ENCODE results near the gene SCTR.

The SCTR gene

DNA sequence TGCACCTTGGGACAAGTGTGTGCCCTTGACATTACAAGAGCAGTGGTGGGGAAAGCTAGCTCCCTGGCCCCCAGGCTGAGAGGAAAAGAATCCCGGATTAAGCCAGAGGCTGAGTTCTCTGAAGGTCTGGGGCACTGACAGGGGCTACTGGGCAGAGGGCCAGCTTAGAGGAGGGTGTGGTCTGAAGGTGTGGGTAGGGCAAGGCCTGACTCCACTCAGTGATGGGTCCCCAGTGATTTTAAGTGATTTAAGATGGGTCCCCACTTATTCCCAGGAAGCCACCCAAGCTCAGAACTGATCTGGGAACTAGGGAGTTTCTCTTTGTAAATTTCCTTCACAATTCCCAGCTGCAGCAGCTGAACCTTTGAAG is 83.8 kb downstream of the SCTR start:
- Mint-ChIP-seq H3K4me3 (no peak overlapping the region), H3K27ac (no peak overlapping the region), H3K27me3 (peaks cover 3% of the 10 kb centered on the region), H3K36me3 (ENCODE audit: low read depth) (no peaks in the 10 kb centered on the region), H3K4me1 (no peaks in the 10 kb centered on the region), H3K9me3 (no peaks in the 10 kb centered on the region)
- ATAC-seq (no peak), DNase-seq (no peak)

GRCh38 chr2:119439574-119440500 is 84.4 kb downstream of the SCTR start:
- Mint-ChIP-seq H3K27me3 (peaks cover 6% of the 10 kb centered on the region), H3K27ac (no peak overlapping the region)

DNA sequence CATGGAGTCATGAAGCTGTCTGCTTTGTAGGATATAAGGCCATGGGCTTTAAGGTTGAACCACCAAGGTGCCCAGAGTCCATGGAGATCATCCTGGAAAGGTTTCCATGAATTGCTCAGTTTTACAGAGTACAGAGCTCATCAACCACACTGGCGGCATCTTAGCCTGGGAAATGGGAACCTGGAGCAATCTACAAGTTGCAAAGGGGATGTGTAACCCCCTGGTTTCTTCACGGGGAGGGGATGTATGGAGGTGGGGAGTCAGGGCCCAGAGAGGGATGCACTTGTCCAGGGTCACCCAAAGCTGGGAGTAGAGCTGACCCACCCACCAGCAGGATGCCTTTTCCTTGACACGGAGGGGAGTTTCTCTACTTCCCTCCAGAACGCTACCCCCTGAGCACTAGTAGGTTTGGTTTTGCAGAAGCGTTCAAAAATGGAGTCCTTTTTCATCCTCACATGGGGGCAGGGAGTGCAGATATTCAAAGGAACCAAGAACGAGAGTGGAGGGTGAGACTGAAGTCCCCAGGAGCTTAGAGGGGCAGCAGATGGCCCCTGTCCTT is 85.5 kb downstream of the SCTR start:
- no peaks in the 10 kb centered on the region for H3K4me1 Mint-ChIP-seq
- no peak overlapping the region for H3K4me3 Mint-ChIP-seq
- peaks cover 9% of the 10 kb centered on the region for H3K27me3 Mint-ChIP-seq

More at GRCh38 chr2:119439574-119440500, 84.4 kb downstream of the SCTR start:
- Mint-ChIP-seq H3K9me3 (no peaks in the 10 kb centered on the region), H3K4me1 (no peaks in the 10 kb centered on the region), H3K4me3 (no peak overlapping the region), H3K36me3 (ENCODE audit: low read depth) (no peaks in the 10 kb centered on the region)
- DNase-seq (no peak), ATAC-seq (no peak)

DNA sequence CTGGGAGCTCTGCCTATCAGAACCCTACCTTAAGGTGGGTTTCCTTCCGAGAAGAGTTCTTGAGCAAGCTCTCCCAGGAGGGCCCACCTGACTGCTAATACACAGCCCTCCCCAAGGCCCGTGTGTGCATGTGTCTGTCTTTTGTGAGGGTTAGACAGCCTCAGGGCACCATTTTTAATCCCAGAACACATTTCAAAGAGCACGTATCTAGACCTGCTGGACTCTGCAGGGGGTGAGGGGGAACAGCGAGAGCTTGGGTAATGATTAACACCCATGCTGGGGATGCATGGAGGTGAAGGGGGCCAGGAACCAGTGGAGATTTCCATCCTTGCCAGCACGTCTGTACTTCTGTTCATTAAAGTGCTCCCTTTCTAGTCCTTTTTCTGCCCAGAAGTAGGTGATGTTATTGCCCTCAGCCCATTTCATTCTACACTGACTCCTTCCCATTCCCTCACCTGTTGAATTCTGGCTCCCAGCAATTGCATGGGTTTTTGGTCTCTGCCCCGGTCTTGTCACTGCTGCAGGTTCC is 86.1 kb downstream of the SCTR start:
- Mint-ChIP-seq H3K9me3 (no peaks in the 10 kb centered on the region), H3K4me3 (no peak overlapping the region), H3K36me3 (ENCODE audit: low read depth) (no peaks in the 10 kb centered on the region), H3K4me1 (no peaks in the 10 kb centered on the region), H3K27ac (no peak overlapping the region), H3K27me3 (peaks cover 14% of the 10 kb centered on the region)
- DNase-seq (no peak), ATAC-seq (no peak)

More for the DNA sequence above, 85.5 kb downstream of the SCTR start:
- Mint-ChIP-seq H3K36me3 (ENCODE audit: low read depth) (no peaks in the 10 kb centered on the region), H3K9me3 (no peaks in the 10 kb centered on the region), H3K27ac (no peak overlapping the region)
- ATAC-seq (no peak), DNase-seq (no peak)

DNA sequence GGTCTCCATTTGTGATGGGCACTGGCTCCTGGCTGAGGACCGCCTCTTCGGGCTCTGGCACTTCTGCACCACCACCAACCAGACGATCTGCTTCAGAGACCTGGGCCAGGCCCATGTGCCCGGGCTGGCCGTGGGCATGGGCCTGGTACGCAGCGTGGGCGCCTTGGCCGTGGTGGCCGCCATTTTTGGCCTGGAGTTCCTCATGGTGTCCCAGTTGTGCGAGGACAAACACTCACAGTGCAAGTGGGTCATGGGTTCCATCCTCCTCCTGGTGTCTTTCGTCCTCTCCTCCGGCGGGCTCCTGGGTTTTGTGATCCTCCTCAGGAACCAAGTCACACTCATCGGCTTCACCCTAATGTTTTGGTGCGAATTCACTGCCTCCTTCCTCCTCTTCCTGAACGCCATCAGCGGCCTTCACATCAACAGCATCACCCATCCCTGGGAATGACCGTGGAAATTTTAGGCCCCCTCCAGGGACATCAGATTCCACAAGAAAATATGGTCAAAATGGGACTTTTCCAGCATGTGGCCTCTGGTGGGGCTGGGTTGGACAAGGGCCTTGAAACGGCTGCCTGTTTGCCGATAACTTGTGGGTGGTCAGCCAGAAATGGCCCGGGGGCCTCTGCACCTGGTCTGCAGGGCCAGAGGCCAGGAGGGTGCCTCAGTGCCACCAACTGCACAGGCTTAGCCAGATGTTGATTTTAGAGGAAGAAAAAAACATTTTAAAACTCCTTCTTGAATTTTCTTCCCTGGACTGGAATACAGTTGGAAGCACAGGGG is 87.1 kb downstream of the SCTR start:
- Mint-ChIP-seq H3K4me3 (no peak overlapping the region), H3K4me1 (peaks cover 1% of the 10 kb centered on the region), H3K27ac (no peak overlapping the region), H3K27me3 (peaks cover 24% of the 10 kb centered on the region), H3K9me3 (no peaks in the 10 kb centered on the region), H3K36me3 (ENCODE audit: low read depth) (no peaks in the 10 kb centered on the region)
- ATAC-seq (no peak), DNase-seq (no peak)

DNA sequence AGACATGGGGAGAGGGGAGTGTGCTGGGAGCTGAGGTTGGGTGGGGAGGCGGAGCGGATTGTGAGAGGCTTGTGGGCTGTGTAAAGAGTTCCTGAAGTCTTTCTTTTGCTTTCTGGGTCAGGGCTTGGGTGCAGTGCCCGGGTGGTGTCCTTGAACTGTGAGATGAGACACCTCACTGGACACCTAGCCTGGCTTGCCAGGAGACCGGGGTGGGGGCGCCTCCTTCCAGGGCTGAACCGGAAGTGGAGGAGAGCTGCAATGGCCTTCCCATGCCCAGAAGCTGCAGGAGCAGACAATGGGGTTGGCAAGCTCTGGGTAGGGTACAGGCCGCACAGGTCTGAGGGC is 88.4 kb downstream of the SCTR start:
- no peak for ATAC-seq
- no peak overlapping the region for H3K4me3 Mint-ChIP-seq

DNA sequence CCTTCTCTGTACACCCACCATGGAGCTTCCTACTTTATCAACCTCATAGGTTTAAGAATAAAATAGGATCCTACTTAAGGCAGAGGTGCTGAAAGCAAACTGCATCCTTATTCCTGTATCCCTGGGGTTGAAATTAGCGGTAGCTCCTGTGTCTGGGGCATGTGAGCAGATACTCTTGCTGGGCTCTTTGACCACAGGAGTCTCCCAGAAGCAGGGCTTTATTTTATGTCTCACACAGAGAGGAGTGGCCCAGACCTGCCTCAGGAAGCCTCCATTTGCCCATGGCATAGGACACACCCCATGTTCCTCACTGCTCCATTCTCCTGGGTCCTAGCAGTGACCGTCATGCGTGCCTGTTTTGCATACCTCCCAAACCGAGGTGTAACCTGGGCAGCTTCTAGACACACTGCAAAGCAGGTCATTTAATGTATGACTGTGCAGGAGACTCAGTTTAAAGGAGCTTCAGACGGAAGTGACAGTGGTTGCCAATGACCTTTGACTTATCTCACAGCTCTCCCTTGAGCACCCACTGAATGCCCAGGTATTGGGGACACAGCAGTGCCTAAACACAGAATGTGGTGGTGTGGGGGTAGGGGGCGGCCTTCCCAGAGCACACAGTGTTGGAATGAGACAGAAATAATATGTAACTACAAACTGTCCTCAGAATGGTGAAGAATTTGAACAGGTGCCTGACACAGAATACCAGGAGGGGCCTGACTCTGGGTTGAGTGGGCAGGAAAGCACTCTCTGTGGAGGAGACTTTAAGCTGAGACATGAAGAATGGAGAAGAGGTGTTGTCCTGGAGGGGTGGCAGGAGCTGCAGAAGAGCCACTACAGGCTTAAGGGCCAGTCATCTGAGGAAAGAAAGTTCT is 89.0 kb downstream of the SCTR start:
- H3K27me3 Mint-ChIP-seq, result peaks cover 35% of the 10 kb centered on the region
- H3K9me3 Mint-ChIP-seq, result no peaks in the 10 kb centered on the region
- no peaks in the 10 kb centered on the region for H3K36me3 Mint-ChIP-seq (ENCODE audit: low read depth)
- no peak for ATAC-seq
- H3K4me1 Mint-ChIP-seq, result peaks cover 6% of the 10 kb centered on the region
- no peak overlapping the region for H3K4me3 Mint-ChIP-seq
- H3K27ac Mint-ChIP-seq, result no peak overlapping the region
- DNase-seq, result no peak

More for the DNA sequence above, 88.4 kb downstream of the SCTR start:
- Mint-ChIP-seq H3K27me3 (peaks cover 30% of the 10 kb centered on the region), H3K27ac (no peak overlapping the region), H3K9me3 (no peaks in the 10 kb centered on the region), H3K36me3 (ENCODE audit: low read depth) (no peaks in the 10 kb centered on the region), H3K4me1 (peaks cover 6% of the 10 kb centered on the region)
- no peak for DNase-seq

DNA sequence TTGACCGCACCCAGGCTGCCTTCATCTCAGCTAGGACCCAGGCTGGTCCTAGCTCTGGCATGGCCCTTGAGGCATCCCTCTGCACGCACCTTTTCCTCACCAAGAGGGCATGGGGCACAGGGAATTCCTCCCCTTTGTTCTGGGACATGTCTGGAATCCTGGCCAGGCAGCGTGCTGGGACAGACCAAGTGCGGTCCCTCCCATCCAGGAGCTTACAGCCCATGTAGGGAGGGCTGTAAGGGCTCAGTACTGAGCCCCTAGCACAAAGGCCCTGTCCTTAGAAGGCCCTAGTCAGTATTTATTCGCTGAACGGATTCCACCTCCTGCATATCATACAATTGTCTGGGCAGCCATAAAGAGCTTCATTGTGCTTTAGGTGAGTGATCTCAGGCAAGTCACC is 89.6 kb downstream of the SCTR start:
- ATAC-seq, result no peak
- H3K27ac Mint-ChIP-seq, result no peak overlapping the region
- no peak for DNase-seq
- H3K4me3 Mint-ChIP-seq, result no peak overlapping the region
- peaks cover 6% of the 10 kb centered on the region for H3K4me1 Mint-ChIP-seq
- peaks cover 37% of the 10 kb centered on the region for H3K27me3 Mint-ChIP-seq
- H3K9me3 Mint-ChIP-seq, result no peaks in the 10 kb centered on the region
- H3K36me3 Mint-ChIP-seq (ENCODE audit: low read depth), result no peaks in the 10 kb centered on the region

DNA sequence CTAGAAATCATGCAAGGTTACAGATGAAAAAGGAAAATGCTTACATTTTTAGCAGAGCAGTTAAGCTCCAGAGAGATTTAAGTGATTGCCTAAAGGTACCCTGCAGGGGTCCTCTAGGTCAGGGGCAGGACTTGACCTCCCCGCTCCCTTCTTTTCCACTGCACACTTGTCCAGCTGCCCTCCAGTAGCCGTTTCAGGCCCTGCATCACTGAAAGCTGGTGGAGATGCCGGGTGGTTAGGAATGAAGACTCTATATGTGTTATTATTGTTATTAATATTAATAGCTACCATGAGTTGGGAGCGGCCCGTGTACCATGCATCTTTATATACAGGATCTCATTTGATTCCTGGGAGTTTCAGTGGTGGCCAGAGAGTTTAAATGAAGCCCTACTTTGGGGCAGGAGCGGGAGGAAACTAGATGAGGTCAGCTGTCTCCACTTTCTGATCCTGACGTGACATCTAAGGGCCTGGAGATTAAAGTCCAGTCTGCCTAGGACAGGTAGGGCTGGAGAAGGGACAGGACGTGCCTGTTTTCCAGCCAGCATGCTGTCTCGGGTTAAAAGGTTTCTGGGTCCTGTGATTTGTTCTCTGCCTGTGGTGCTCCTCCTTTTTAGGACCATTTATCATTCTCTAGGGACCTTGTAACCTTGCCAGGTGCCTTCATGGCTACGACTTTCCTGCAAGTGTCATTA is 90.5 kb downstream of the SCTR start:
- Mint-ChIP-seq H3K4me1 (peaks cover 6% of the 10 kb centered on the region), H3K27me3 (peaks cover 44% of the 10 kb centered on the region), H3K27ac (no peak overlapping the region), H3K9me3 (no peaks in the 10 kb centered on the region), H3K4me3 (no peak overlapping the region), H3K36me3 (ENCODE audit: low read depth) (no peaks in the 10 kb centered on the region)
- no peak for DNase-seq
- ATAC-seq, result no peak

GRCh38 chr2:119432851-119433522 is 91.3 kb downstream of the SCTR start:
- H3K27ac Mint-ChIP-seq, result no peak overlapping the region

GRCh38 chr2:119431976-119432850 is 92.1 kb downstream of the SCTR start:
- DNase-seq, result no peak
- Mint-ChIP-seq H3K4me1 (peaks cover 6% of the 10 kb centered on the region), H3K27me3 (peaks cover 53% of the 10 kb centered on the region), H3K9me3 (no peaks in the 10 kb centered on the region), H3K36me3 (ENCODE audit: low read depth) (no peaks in the 10 kb centered on the region), H3K27ac (no peak overlapping the region), H3K4me3 (peak overlapping the region; percentile 39)
- ATAC-seq, result no peak

More at GRCh38 chr2:119432851-119433522, 91.3 kb downstream of the SCTR start:
- DNase-seq, result no peak
- Mint-ChIP-seq H3K27me3 (peaks cover 45% of the 10 kb centered on the region), H3K9me3 (no peaks in the 10 kb centered on the region), H3K4me1 (peaks cover 6% of the 10 kb centered on the region), H3K36me3 (ENCODE audit: low read depth) (no peaks in the 10 kb centered on the region), H3K4me3 (no peak overlapping the region)
- no peak for ATAC-seq

DNA sequence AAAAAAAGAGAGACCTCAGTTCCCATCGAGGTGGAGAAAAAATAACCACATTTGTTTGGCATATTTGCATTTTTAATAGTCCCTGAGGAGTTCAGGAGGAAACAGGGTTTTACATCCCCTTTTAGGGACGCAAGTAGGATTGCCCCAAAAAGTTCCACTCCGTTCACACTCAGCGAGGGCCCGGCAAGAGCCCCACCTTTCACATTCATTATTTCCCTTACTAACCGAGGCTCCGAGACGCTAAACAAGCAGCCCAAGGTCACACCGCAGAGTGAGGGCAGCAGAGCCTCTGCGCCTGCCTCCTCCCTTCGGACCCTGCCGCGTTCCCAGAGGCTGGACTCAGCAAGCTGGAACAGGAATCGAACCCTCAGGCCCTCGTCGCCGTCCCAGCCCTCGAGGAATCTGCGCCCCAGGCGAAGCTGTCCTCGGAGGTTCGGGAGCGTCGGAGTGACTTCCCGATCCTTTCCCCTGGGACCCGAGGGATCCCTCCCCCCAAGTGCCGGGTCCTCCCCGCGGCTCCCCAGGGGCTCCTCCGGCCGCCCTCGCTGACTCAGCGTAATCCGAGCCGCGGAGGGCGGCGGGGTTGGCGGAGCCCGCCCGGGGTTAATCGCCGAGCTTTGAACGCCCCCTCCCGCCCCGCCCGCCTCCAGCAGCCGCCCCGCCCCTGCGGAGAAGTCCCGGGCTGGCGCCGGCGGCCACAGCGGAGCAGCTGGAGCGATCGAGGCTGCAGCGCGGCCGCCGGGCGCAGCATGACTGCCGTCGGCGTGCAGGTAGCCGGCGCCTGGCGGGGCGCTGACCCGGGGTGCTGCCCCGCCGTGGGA is 92.9 kb downstream of the SCTR start, which contains the start of gene TMEM37:
Gene TMEM37, plus strand, starts transcription at position 700 of the 821 bp plus-strand sequence. Its CDS starts 50 bp downstream, at position 750.
- peak; percentile 30 for ATAC-seq
- peak; percentile 15 for DNase-seq
- H3K9me3 Mint-ChIP-seq, result no peaks in the 10 kb centered on the region
- no peaks in the 10 kb centered on the region for H3K36me3 Mint-ChIP-seq (ENCODE audit: low read depth)
- H3K27me3 Mint-ChIP-seq, result peaks cover 57% of the 10 kb centered on the region
- H3K4me3 Mint-ChIP-seq, result peak within 1 kb of the TSS; percentile 41
- H3K4me1 Mint-ChIP-seq, result peaks cover 6% of the 10 kb centered on the region
- H3K27ac Mint-ChIP-seq, result no peak within 1 kb of the TSS
